DMS 273 treated with DMSO at 0.1 percent for 48 hours (cell line): ENCODE measurements around the gene XCL1.
"Not testable (repeated sequence)": the region's sequence is repeated elsewhere in the genome, so short reads cannot be mapped to it uniquely, and the experiment has no call there.

Source experiments
- DNase-seq: peaks from one replicate; lab custom pipeline; 2025; lab: John Stamatoyannopoulos, UW

Gene XCL1

GRCh38 chr1:168567568-168567967 lies 8.8 kb upstream of the XCL1 start:
- DNase-seq: no peak

- DNase-seq: no peak
Observed at GRCh38 chr1:168568346-168568745, 8.1 kb upstream of the XCL1 start.

GRCh38 chr1:168570652-168571051 lies 5.8 kb upstream of the XCL1 start:
- no peak for DNase-seq

- DNase-seq: no peak
Observed at GRCh38 chr1:168572633-168573032, 3.8 kb upstream of the XCL1 start.

- not testable (repeated sequence) for DNase-seq
Observed at GRCh38 chr1:168574234-168574633, 2.2 kb upstream of the XCL1 start.

- not testable (repeated sequence) for DNase-seq
Observed at GRCh38 chr1:168578531-168579185, 2.3 kb downstream of the XCL1 start.

GRCh38 chr1:168580290-168580689 lies 3.9 kb downstream of the XCL1 start:
- DNase-seq: not testable (repeated sequence)

GRCh38 chr1:168580991-168581390 lies 4.6 kb downstream of the XCL1 start:
- not testable (repeated sequence) for DNase-seq

GRCh38 chr1:168581817-168582572 lies 5.6 kb downstream of the XCL1 start:
- DNase-seq: no peak

- DNase-seq: no peak
Observed at GRCh38 chr1:168582688-168583336, 6.4 kb downstream of the XCL1 start.

GRCh38 chr1:168583571-168583970 lies 7.2 kb downstream of the XCL1 start:
- DNase-seq: no peak

GRCh38 chr1:168585191-168585590 lies 8.8 kb downstream of the XCL1 start:
- no peak for DNase-seq

- no peak for DNase-seq
Observed at GRCh38 chr1:168585937-168586336, 9.5 kb downstream of the XCL1 start.

GRCh38 chr1:168589167-168589566 lies 12.8 kb downstream of the XCL1 start:
- DNase-seq: no peak

- DNase-seq: no peak
Observed at GRCh38 chr1:168591066-168591465, 14.7 kb downstream of the XCL1 start.

- DNase-seq: no peak
Observed at GRCh38 chr1:168591641-168592250, 15.3 kb downstream of the XCL1 start.

GRCh38 chr1:168595403-168595802 lies 19.0 kb downstream of the XCL1 start:
- not testable (repeated sequence) for DNase-seq

- DNase-seq: no peak
Observed at GRCh38 chr1:168598125-168598524, 21.7 kb downstream of the XCL1 start.

GRCh38 chr1:168598892-168599291 lies 22.5 kb downstream of the XCL1 start:
- DNase-seq: no peak

GRCh38 chr1:168599641-168600040 lies 23.2 kb downstream of the XCL1 start:
- DNase-seq: no peak

- DNase-seq: no peak
Observed at GRCh38 chr1:168601051-168601450, 24.6 kb downstream of the XCL1 start.

GRCh38 chr1:168603501-168604110 lies 27.2 kb downstream of the XCL1 start:
- peak; percentile 33 for DNase-seq
